Astrocyte of the spinal cord (primary cell): ENCODE measurements around the gene MSN.
A peak's percentile ranks its signal among the peaks of the same experiment; 100 is the strongest.

Experiments
- DNase-seq: peaks from one replicate; pipeline ENCODE4 v3.0.0; 2011; ENCODE audit warnings: low read depth, low spot score
- H3K4me3 ChIP-seq: 2 replicates; pipeline ENCODE4 v1.5.1; 2011; ENCODE audit warnings: low read depth, mild to moderate bottlenecking, low read length, moderate library complexity
- in situ Hi-C: cut with HindIII; loops from 2 replicates; pipeline ENCODE4 v1.10.0; 2017; ENCODE audit warnings: low sequenced_read_pairs
- TF ChIP-seq, protein P1 (sequence below): IDR thresholded peaks from 2 replicates; pipeline ENCODE4 v1.5.1; 2012; ENCODE audit warnings: low read depth, mild to moderate bottlenecking, low read length, inconsistent platforms

The MSN gene

DNA sequence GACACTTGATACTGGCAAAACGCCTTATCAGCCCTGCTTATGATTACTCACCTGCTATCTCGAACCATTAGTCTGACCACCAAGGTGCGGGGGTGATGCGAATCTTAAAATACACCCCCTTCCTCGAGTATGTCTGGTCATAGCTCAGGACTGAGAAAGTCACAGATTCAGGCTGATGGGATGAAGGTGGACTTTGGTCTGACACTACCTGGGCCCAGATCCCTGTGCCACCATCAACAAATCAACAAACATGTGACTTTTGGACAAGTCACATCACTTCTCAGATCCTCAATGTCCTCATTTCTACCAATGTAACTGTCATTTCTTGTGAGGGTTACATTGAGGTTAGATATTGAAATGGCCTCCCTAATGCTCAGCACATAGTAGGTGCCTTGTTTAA is 9.8 kb upstream of the MSN start:
- no peak for DNase-seq
- H3K4me3 ChIP-seq: no peak overlapping the region
- TF ChIP-seq, protein P1, sequence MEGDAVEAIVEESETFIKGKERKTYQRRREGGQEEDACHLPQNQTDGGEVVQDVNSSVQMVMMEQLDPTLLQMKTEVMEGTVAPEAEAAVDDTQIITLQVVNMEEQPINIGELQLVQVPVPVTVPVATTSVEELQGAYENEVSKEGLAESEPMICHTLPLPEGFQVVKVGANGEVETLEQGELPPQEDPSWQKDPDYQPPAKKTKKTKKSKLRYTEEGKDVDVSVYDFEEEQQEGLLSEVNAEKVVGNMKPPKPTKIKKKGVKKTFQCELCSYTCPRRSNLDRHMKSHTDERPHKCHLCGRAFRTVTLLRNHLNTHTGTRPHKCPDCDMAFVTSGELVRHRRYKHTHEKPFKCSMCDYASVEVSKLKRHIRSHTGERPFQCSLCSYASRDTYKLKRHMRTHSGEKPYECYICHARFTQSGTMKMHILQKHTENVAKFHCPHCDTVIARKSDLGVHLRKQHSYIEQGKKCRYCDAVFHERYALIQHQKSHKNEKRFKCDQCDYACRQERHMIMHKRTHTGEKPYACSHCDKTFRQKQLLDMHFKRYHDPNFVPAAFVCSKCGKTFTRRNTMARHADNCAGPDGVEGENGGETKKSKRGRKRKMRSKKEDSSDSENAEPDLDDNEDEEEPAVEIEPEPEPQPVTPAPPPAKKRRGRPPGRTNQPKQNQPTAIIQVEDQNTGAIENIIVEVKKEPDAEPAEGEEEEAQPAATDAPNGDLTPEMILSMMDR: no peak
- in situ Hi-C loops: no loop called here

DNA sequence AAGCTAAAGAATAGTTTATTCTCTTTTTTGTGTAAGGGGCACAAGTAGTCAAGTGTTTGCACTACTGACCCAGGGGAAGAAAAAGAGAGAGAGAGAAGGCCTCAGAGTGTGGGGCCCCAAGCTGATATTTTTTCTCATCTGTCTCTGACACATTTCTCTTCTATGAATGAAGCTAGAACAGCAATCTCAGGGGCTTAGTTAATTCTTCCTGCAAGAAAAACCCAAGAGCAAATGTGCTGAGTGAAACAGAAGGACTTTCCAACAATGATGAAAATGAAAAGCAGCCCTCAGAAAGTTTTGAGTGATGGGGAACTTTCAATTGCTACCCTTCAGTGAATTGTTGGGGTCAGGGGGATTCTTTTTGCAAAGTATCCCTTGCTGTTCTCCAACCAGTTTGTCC is 9.2 kb upstream of the MSN start:
- DNase-seq: no peak
- in situ Hi-C loops: no loop called here
- H3K4me3 ChIP-seq: no peak overlapping the region
- TF ChIP-seq, protein P1: no peak

DNA sequence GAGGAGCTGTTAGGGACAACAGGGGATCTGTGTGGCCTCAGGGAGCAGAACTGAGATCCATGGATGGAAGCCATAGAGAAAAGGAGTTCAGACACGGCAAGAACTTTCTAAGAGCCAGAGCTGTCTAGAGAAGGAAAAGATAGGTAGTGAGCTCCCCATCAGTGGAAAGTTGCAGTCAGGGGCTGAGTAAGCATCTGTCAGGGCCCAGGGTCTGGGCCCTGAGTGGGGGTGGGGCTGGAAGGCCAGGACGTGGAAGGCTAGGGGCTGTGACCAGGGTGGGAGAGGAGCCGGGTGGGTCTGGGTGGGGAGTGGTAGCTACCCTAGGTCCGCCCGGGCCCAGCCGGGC is 324 bp upstream of the MSN start:
- in situ Hi-C loops: no loop called here
- H3K4me3 ChIP-seq: no peak overlapping the region
- DNase-seq: no peak
- TF ChIP-seq, protein P1: no peak

DNA sequence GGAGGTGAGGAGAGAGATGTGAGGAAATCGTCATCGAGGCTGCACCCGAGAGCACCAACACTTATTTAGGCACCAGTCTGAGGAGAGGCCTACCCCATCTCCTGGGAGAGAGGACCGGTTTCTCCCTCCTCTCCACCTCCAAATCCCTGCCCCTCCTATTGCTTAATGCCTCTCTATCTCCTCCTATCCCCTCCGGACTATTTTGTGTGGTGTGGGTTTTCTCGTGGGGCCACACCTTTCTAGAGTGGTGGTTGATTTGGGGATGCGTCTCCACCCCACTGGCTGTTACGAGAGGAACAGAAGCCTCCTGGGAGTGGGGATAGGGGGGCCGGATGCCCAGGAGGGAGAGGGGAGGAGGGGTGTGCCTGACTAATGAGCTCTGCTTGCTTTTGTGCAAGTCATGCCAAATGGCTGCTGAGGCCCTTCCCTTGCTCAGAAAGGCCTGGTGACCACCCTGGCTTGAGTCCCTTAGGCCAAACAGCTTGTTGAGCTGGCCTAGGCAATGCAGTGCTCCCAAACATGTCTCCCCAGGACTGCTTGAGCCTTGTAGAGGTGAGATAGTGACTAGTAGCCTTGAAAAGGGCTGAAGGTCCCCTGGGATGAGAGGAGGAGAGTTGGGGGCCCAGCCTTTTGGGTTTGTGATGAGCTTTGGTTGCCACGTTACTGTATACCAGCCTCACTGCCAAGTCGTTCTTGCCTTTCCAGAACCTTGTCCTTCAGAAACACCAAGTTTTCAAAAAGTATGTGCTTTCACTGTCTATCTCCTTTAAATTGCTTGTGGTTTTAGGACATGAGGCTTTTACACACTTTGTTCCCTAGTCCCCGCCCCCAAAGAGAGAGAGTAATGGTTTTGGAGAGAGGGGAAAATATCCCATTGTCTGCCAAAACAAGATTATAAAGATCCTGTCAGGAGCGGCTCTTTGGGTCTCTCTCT is 1.2 kb downstream of the MSN start:
- TF ChIP-seq, protein P1: no peak
- H3K4me3 ChIP-seq: peak overlapping the region; percentile 71
- peak; percentile 79 for DNase-seq
- in situ Hi-C loops: no loop called here

DNA sequence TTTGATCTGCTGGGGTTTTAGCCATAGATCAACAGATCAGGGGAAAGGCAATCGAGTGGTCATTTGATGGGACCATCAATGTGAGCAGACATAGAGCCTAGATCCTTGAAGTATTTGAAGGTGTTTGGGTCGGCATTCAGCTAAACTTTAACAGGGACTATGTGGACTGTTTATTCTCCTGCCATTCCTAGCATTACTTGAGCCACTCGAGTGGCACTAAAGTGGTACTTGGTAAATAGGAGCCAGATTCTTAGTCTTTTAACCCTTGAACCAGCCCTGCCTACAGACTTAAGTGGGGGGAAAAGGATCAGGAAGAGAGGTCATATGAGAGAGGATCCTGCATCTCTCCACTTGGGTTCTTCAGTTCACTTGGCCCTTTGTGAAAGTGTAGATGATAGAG is 3.8 kb downstream of the MSN start:
- in situ Hi-C loops: no loop called here
- no peak overlapping the region for H3K4me3 ChIP-seq
- DNase-seq: no peak
- TF ChIP-seq, protein P1: no peak

DNA sequence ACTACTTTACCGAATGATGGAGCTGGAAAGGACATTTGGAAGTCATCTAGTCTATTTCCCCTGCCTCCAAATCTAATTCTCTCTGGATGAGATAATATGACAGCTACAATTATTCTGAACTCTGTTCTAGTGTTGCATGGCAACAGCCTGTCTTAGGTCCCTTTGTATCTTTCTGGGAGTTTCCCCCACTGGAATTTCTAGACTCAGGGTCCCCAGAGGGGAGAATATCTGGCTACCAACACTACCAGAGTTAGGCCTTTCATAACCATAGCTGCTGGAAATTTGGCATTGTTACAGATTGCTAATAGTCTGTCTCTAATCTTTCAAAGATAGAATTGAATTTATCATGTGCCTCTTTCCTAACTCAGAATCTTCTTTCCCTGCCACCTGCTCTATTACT is 4.5 kb downstream of the MSN start:
- in situ Hi-C loops: no loop called here
- H3K4me3 ChIP-seq: no peak overlapping the region
- TF ChIP-seq, protein P1: no peak
- no peak for DNase-seq
